IPS-20b (cell line): ENCODE measurements around the gene MRPL49.
"Not testable (repeated sequence)": the region's sequence is repeated elsewhere in the genome, so short reads cannot be mapped to it uniquely, and the experiment has no call there.

Experiments
- H3K27ac ChIP-seq: one replicate; pipeline ENCODE4 v1.5.1; 2013; ENCODE audit warnings: low read length
- H3K27me3 ChIP-seq: 2 replicates; pipeline ENCODE4 v1.6.1; 2013; ENCODE audit warnings: mild to moderate bottlenecking, low read length, inconsistent platforms; ENCODE audit not compliant: insufficient read depth
- H3K36me3 ChIP-seq: 2 replicates; pipeline ENCODE4 v1.6.1; 2013; ENCODE audit warnings: low read depth, mild to moderate bottlenecking, inconsistent platforms, low read length, moderate library complexity; ENCODE audit not compliant: insufficient read depth
- H3K4me1 ChIP-seq: 2 replicates; pipeline ENCODE4 v1.6.1; 2013; ENCODE audit warnings: mild to moderate bottlenecking, control low read depth, inconsistent platforms, low read length, moderate library complexity; ENCODE audit not compliant: insufficient read depth
- H3K4me3 ChIP-seq: 2 replicates; pipeline ENCODE4 v1.5.1; 2013; ENCODE audit warnings: mild to moderate bottlenecking, low read length, inconsistent platforms
- H3K9ac ChIP-seq: 2 replicates; pipeline ENCODE4 v1.6.1; 2013; ENCODE audit warnings: low read depth, mild to moderate bottlenecking, inconsistent platforms, low read length, moderate library complexity
- H3K9me3 ChIP-seq: 2 replicates; pipeline ENCODE4 v1.6.1; 2013; ENCODE audit warnings: mild to moderate bottlenecking, low read depth, low read length, inconsistent platforms; ENCODE audit not compliant: insufficient read depth

MRPL49 gene

DNA sequence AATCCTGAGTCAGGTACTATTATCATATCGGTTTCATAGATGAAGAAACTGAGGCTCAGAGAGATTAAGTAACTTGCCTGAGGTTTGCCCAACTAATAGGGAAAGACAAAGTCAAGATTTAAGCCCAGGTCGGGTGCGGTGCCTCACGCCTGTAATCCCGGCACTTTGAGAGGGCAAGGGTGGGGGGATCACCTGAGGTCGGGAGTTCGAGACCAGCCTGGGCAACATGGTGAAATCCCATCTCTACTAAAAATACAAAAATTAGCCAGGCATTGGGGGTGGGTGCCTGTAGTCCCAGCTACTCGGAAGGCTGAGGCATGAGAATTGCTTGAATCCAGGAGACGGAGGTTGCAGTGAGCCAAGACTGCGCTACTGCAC lies 28.0 kb downstream of the MRPL49 start:
- H3K27ac ChIP-seq, result not testable (repeated sequence)

DNA sequence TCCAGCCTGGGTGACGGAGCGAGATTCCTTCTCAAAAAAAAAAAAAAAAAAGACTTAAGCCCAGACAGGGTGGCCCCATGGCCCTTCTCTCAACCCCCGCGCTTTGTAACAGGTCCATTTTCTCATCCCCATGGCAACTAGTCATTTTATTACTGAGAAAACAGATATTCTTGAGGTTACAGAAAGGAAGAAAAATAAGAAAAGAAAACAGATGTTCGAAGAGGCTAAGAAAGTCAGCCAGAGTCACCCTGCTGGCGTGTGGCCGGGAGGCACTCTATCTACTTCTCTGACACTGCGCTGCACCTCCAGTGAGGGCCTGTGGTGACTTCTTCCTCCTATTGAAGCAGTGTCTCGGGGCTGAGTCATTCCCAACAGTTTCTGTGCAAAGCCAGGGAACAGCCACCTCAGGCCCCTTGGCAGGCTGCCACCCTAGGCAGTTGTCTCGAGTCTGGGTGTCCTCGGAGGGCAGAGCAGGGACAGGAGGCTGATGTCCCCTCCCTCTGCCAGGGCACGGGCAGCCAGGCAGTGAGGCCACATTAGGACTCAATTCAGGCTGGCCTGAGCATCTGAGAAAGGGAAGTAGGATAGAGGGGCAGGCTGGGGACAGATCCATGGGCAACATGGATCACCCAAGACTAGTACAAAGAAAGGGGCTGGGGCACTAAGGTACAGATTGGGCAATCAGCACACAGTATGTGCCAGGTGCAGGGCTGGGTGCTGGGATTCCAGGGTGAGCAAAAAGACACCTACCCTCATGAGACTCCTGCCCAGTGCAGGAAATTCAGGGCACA lies 28.6 kb downstream of the MRPL49 start:
- Histone ChIP-seq H3K27me3 (0 out of 2 replicates have a peak, but pooled peaks cover 3% of the 10 kb centered on the region), H3K36me3 (no peaks in the 10 kb centered on the region), H3K27ac (no peak overlapping the region), H3K4me3 (no peak overlapping the region), H3K9ac (no peak overlapping the region), H3K4me1 (no peaks in the 10 kb centered on the region), H3K9me3 (no peaks in the 10 kb centered on the region)

More for the DNA sequence above, 28.0 kb downstream of the MRPL49 start:
- not testable (repeated sequence) for H3K4me1 ChIP-seq, H3K36me3 ChIP-seq, H3K27me3 ChIP-seq, H3K9me3 ChIP-seq, H3K4me3 ChIP-seq, H3K9ac ChIP-seq

DNA sequence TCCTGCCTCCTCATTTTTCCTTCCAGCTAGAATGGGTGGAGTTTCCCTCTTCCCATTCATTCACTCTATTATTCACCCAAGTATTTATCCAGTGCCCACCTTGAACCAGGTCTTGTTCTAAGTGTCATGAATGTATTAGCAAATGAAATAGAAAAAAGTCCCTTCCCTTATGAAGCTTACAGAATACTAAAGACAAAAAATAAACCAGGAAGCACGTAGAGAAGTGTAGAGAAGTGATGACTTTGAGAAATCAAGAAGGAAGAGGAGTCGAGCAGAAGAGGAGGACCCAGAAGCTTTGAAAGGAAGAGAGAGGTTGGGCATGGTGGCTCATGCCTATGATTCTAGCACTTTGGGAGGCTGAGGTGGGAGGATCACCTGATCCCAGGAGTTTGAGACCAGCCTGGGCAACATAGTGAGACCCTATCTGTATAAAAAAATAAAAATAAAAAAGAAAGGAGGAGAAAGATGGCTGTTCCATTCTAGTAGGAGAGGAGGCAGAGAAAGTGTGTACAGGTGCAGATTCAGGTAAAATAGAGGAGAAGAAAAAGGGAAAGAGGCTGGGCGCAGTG lies 29.3 kb downstream of the MRPL49 start:
- H3K9ac ChIP-seq, result no peak overlapping the region
- 0 out of 2 replicates have a peak, but pooled peaks cover 3% of the 10 kb centered on the region for H3K27me3 ChIP-seq
- no peak overlapping the region for H3K4me3 ChIP-seq
- no peaks in the 10 kb centered on the region for H3K4me1 ChIP-seq
- H3K36me3 ChIP-seq, result no peaks in the 10 kb centered on the region
- H3K9me3 ChIP-seq, result no peaks in the 10 kb centered on the region
- no peak overlapping the region for H3K27ac ChIP-seq

DNA sequence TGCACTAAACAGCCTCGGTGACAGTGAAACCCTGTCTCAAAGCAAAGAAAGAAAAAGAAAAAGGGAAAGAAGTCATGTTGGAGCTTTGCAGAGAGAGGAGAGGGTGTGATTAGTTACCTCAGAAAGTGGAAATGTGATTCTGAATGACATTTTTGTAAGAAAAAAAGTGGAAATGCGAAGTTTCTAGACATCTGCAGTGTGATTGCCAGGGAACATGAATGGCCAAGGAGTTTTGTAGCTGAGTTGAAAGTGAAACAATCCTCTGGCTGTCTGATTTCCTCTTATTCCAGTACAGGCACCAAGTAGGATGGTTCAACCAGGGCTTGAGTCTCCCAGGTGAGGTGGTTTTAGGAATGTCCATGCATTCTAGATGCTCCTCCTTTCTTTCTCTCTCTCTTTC lies 30.0 kb downstream of the MRPL49 start:
- Histone ChIP-seq H3K27me3 (0 out of 2 replicates have a peak, but pooled peaks cover 3% of the 10 kb centered on the region), H3K27ac (no peak overlapping the region), H3K36me3 (no peaks in the 10 kb centered on the region), H3K4me1 (no peaks in the 10 kb centered on the region), H3K9me3 (no peaks in the 10 kb centered on the region), H3K4me3 (no peak overlapping the region), H3K9ac (no peak overlapping the region)

DNA sequence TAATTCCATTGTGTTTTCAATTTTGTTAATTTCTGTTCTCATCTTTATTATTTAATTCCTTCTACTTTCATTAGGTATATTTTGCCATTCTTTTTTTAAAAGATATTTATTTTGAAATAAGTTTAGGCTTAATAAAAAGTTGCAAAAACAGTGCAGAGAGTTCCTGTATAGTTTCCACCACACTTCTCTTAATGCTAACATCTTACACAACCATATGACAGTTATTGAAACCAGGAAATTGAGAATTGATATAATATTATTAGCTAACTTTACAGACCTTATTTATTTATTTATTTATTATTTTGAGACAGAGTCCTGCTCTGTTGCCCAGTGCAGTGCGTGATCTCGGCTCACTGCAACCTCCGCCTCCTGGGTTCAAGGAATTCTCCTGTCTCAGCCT lies 34.1 kb downstream of the MRPL49 start:
- no peaks in the 10 kb centered on the region for H3K36me3 ChIP-seq
- no peak overlapping the region for H3K27ac ChIP-seq
- H3K4me3 ChIP-seq, result no peak overlapping the region
- no peak overlapping the region for H3K9ac ChIP-seq
- H3K4me1 ChIP-seq, result no peaks in the 10 kb centered on the region
- no peaks in the 10 kb centered on the region for H3K9me3 ChIP-seq
- H3K27me3 ChIP-seq, result 0 out of 2 replicates have a peak, but pooled peaks cover 3% of the 10 kb centered on the region

DNA sequence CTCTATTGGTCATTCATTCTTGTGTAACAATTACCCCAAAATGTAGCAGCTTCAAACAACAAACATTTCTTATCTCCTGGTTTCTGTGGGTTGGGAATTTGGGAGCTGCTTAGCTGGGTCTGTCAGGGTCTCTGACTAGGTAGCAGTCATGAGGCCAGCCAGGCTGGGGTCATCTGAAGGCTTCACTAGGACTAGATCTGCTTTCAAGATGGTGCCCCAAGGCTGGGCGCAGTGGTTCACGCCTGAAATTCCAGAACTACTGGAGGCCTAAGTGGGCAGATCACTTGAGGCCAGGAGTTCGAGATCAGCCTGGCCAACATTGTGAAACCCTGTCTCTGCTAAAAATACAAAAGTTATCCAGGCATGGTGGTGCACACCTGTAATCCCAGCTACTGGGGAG lies 34.8 kb downstream of the MRPL49 start:
- no peak overlapping the region for H3K27ac ChIP-seq
- H3K36me3 ChIP-seq, result no peaks in the 10 kb centered on the region
- H3K9me3 ChIP-seq, result no peaks in the 10 kb centered on the region
- H3K4me1 ChIP-seq, result no peaks in the 10 kb centered on the region
- H3K4me3 ChIP-seq, result no peak overlapping the region
- no peak overlapping the region for H3K9ac ChIP-seq
- H3K27me3 ChIP-seq, result 0 out of 2 replicates have a peak, but pooled peaks cover 3% of the 10 kb centered on the region

DNA sequence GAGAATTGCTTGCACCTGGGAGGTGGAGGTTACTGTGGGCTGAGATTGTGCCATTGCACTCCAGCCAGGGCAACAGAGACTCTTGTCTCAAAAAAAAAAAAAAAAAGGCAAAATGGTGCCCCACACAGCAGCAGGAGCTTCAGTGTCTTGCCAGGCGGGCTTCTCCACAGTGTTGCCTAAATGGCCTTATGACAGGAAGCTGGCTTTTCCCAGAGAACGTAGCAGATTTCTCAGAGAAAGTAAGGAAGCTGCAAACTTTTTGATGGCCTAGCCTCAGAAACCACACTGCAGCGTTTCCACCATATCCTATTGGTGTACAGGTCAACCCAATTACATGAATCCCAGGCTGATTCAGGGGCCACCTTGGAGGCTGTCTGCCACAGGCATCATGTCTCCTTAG lies 35.2 kb downstream of the MRPL49 start:
- Histone ChIP-seq H3K27me3 (0 out of 2 replicates have a peak, but pooled peaks cover 3% of the 10 kb centered on the region), H3K9ac (no peak overlapping the region), H3K4me3 (no peak overlapping the region), H3K36me3 (no peaks in the 10 kb centered on the region), H3K9me3 (no peaks in the 10 kb centered on the region), H3K27ac (no peak overlapping the region), H3K4me1 (no peaks in the 10 kb centered on the region)

DNA sequence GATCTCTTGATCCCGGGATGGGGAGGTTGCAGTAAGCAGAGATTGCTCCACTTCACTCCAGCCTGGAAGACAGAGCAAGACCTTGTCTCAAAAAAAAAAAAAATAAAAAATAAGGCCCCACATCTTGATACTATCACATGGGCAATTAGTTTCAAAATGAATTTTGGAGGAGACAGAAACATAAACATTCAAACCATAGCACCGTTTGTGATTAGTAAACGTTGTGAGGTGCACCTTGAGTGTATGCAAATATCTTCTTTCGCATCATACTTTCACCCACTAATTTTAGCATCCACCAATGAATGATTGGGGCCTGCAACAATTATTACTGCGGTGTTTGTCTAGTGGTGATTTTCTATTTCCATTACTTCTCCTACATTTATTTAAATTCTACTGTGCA lies 36.9 kb downstream of the MRPL49 start:
- Histone ChIP-seq H3K9me3 (no peaks in the 10 kb centered on the region), H3K36me3 (no peaks in the 10 kb centered on the region), H3K27me3 (no peaks in the 10 kb centered on the region), H3K27ac (no peak overlapping the region), H3K9ac (no peak overlapping the region), H3K4me1 (no peaks in the 10 kb centered on the region), H3K4me3 (no peak overlapping the region)

DNA sequence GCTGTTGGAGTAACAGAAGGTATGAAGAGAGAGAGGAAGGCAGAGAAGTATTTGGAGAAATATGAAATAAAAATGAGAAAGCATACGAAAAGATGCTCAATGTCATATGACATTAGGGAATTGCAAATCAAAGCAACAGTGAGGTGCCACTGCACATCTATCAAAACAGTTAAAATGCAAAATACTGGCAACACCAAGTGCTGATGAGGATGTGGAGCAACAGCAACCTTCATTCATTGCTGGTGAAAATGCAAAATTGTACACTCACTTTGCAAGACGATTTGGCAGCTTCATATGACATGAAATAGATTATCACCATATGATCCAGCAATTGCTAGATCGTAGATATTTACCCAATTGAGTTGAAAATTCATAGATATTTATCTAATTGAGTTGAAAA lies 38.5 kb downstream of the MRPL49 start:
- no peaks in the 10 kb centered on the region for H3K27me3 ChIP-seq
- H3K9ac ChIP-seq, result no peak overlapping the region
- no peaks in the 10 kb centered on the region for H3K4me1 ChIP-seq
- H3K9me3 ChIP-seq, result no peaks in the 10 kb centered on the region
- H3K4me3 ChIP-seq, result no peak overlapping the region
- H3K36me3 ChIP-seq, result no peaks in the 10 kb centered on the region
- no peak overlapping the region for H3K27ac ChIP-seq

DNA sequence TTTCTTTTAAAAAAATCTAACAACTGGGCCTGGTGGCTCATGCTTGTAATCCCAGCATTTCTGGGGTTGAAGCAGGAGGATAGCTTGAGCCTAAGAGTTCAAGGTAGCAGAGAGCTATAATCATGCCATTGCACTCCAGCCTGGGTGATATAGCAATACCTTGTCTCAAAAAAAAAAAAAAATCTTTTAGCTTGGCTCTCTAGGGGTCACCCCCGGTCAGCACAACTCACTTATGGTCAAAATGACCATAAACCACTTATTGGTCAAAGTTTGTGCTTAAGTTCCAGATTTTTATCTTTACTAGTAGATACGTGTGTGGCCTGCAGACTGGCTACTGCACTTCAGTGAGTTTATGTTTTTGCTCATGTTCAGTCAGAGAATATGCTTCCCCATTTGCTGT lies 41.6 kb downstream of the MRPL49 start:
- H3K27me3 ChIP-seq, result no peaks in the 10 kb centered on the region
- no peak overlapping the region for H3K9ac ChIP-seq
- H3K4me1 ChIP-seq, result no peaks in the 10 kb centered on the region
- no peak overlapping the region for H3K4me3 ChIP-seq
- no peak overlapping the region for H3K27ac ChIP-seq
- no peaks in the 10 kb centered on the region for H3K36me3 ChIP-seq
- no peaks in the 10 kb centered on the region for H3K9me3 ChIP-seq

DNA sequence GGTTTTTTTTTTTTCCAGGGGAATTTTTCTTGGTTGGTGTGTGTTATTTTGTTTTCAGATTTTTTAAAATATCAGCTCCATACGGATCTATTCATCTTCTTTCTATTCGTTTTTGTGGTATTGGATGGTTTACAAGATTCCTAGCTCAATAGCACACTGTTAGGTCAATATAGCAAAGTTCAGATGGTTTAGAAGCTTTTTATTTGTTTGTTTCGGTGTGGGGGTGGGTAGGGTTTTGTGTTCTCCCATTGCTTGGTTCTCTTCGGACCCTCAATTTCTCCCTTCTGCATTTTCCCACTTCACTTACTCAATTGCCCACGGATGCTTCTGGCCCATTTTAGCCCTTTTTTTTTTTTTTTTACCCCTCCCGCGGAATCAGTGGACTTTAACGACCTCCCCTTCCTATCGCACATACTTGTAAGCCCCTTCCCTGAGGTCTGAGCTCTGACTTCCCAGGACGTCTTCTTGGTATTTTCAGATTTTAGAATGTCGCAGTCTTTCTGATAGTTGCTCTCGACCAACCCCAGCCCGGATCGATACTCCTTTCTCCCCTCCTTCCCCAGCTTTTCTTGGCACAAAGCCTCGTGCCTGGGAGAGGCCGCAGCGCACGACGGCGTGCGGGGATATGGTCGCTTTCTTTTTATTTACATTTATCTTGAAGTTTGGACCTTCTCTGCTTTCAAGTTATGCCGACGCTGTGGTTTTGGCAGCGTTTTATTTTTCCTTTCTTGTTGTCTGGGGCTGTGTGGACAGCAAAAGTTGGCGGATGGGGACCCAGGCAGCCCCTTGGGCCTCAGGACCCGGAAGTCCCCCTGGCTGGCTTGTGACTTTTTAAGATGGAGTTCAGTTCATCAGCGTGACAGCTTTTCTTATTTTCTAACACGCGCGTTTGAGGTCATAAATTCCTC lies 43.5 kb downstream of the MRPL49 start:
- Histone ChIP-seq H3K4me3 (no peak overlapping the region), H3K36me3 (no peaks in the 10 kb centered on the region), H3K9me3 (no peaks in the 10 kb centered on the region), H3K27ac (no peak overlapping the region), H3K9ac (no peak overlapping the region), H3K4me1 (no peaks in the 10 kb centered on the region), H3K27me3 (no peaks in the 10 kb centered on the region)
